DND-41 (cell line): Measurements from ENCODE around the gene LUZP2.

Source experiments
- ATAC-seq: fragments of 200-7000 bp; cut with Tn5 transposase; 3 replicates; pipeline ENCODE4 v1.9.1; 2021; ENCODE audit warnings: low read depth; ENCODE audit not compliant: insufficient read depth
- DNase-seq: peaks from one replicate; pipeline ENCODE4 v3.0.0-alpha.2; 2020
- H2AFZ ChIP-seq: 2 replicates; pipeline ENCODE4 v1.6.0; 2012; ENCODE audit warnings: low read depth, low read length
- H3K27ac ChIP-seq: 2 replicates; pipeline ENCODE4 v1.5.1; 2012; ENCODE audit warnings: low read length, inconsistent platforms
- H3K27me3 ChIP-seq: fragments of 200-600 bp; sonication (generic); 2 replicates; pipeline ENCODE4 v1.6.0; 2012; ENCODE audit warnings: low read length, mild to moderate bottlenecking, inconsistent platforms; ENCODE audit not compliant: insufficient read depth, poor library complexity
- H3K36me3 ChIP-seq: 2 replicates; pipeline ENCODE4 v1.5.1; 2012; ENCODE audit warnings: low read length, inconsistent platforms; ENCODE audit not compliant: insufficient read depth
- H3K4me1 ChIP-seq: 2 replicates; pipeline ENCODE4 v1.5.1; 2012; ENCODE audit warnings: mild to moderate bottlenecking, low read length; ENCODE audit not compliant: insufficient read depth
- H3K4me2 ChIP-seq: 2 replicates; pipeline ENCODE4 v1.6.0; 2012; ENCODE audit warnings: mild to moderate bottlenecking, moderate library complexity, low read length, inconsistent platforms; ENCODE audit not compliant: insufficient read depth
- H3K4me3 ChIP-seq, 2 experiments: fragments of 200-600 bp in 1 of 2; shearing (Covaris generic) in 1 of 2; 2 replicates each; pipeline ENCODE4 v1.5.1; 2012 to 2016; ENCODE audit warnings: inconsistent platforms in 2 of 2, low read length in 2 of 2, mild to moderate bottlenecking in 2 of 2, low read depth in 1 of 2, moderate library complexity in 1 of 2
- H3K79me2 ChIP-seq: 2 replicates; pipeline ENCODE4 v1.6.0; 2012; ENCODE audit warnings: low read length, inconsistent platforms; ENCODE audit not compliant: insufficient read depth
- H3K9ac ChIP-seq: 2 replicates; pipeline ENCODE4 v1.6.0; 2012; ENCODE audit warnings: low read depth, mild to moderate bottlenecking, inconsistent platforms, low read length, moderate library complexity
- H3K9me3 ChIP-seq: 2 replicates; pipeline ENCODE4 v1.5.1; 2012; ENCODE audit warnings: low read length, moderate library complexity, mild to moderate bottlenecking, inconsistent platforms; ENCODE audit not compliant: insufficient read depth, severe bottlenecking
- H4K20me1 ChIP-seq: 2 replicates; pipeline ENCODE4 v1.6.0; 2012; ENCODE audit warnings: low read length; ENCODE audit not compliant: insufficient read depth
- CTCF ChIP-seq: IDR thresholded peaks from 2 replicates; pipeline ENCODE4 v1.5.1; 2012; ENCODE audit warnings: borderline replicate concordance, low read length, moderate library complexity, mild to moderate bottlenecking; ENCODE audit not compliant: poor library complexity, severe bottlenecking; ENCODE audit errors: extremely low read depth
- EZH2 ChIP-seq: IDR thresholded peaks from 3 replicates; pipeline ENCODE4 v1.6.1; 2012; ENCODE audit warnings: borderline replicate concordance, low read depth, mild to moderate bottlenecking, moderate library complexity, low read length, inconsistent platforms; ENCODE audit not compliant: severe bottlenecking

LUZP2 gene

GRCh38 chr11:24543771-24544170 is 46.9 kb downstream of the LUZP2 start:
- Histone ChIP-seq H3K27me3 (no peaks in the 10 kb centered on the region), H3K9ac (no peak overlapping the region), H3K4me2 (no peak overlapping the region), H3K79me2 (no peaks in the 10 kb centered on the region), H3K27ac (no peak overlapping the region), H4K20me1 (no peaks in the 10 kb centered on the region), H3K4me1 (no peaks in the 10 kb centered on the region), H3K9me3 (no peaks in the 10 kb centered on the region), H3K4me3 (no peak overlapping the region), H2AFZ (no peak overlapping the region), H3K36me3 (no peaks in the 10 kb centered on the region)
- no peak for TF ChIP-seq CTCF
- no peak for TF ChIP-seq EZH2
- ATAC-seq (no peak), DNase-seq (no peak)

- DNase-seq = no peak
- H3K4me1 ChIP-seq = no peaks in the 10 kb centered on the region
- H3K4me2 ChIP-seq = no peak overlapping the region
- no peak overlapping the region for H2AFZ ChIP-seq
- H3K36me3 ChIP-seq = no peaks in the 10 kb centered on the region
- no peak overlapping the region for H3K9ac ChIP-seq
- H4K20me1 ChIP-seq = no peaks in the 10 kb centered on the region
- H3K27me3 ChIP-seq = no peaks in the 10 kb centered on the region
- no peak overlapping the region for H3K4me3 ChIP-seq
- no peaks in the 10 kb centered on the region for H3K9me3 ChIP-seq
- no peak for ATAC-seq
- no peak for TF ChIP-seq CTCF
- TF ChIP-seq EZH2 = no peak
- no peaks in the 10 kb centered on the region for H3K79me2 ChIP-seq
- H3K27ac ChIP-seq = no peak overlapping the region
These were observed 59.8 kb downstream of the LUZP2 start for GRCh38 chr11:24556693-24557092.

GRCh38 chr11:24559315-24559714 is 62.5 kb downstream of the LUZP2 start:
- Histone ChIP-seq H3K27me3 (no peaks in the 10 kb centered on the region), H3K79me2 (no peaks in the 10 kb centered on the region), H3K9ac (no peak overlapping the region), H4K20me1 (no peaks in the 10 kb centered on the region), H3K27ac (no peak overlapping the region), H2AFZ (no peak overlapping the region), H3K36me3 (no peaks in the 10 kb centered on the region), H3K4me2 (no peak overlapping the region), H3K4me1 (no peaks in the 10 kb centered on the region), H3K4me3 (no peak overlapping the region), H3K9me3 (no peaks in the 10 kb centered on the region)
- DNase-seq (no peak), ATAC-seq (no peak)
- no peak for TF ChIP-seq EZH2

- no peak for DNase-seq
- no peak overlapping the region for H3K4me3 ChIP-seq
- no peaks in the 10 kb centered on the region for H3K36me3 ChIP-seq
- H3K27ac ChIP-seq = no peak overlapping the region
- no peak for TF ChIP-seq EZH2
- TF ChIP-seq CTCF = no peak
- H3K4me2 ChIP-seq = no peak overlapping the region
- H4K20me1 ChIP-seq = no peaks in the 10 kb centered on the region
- no peak for ATAC-seq
- no peaks in the 10 kb centered on the region for H3K4me1 ChIP-seq
- H3K27me3 ChIP-seq = no peaks in the 10 kb centered on the region
- no peak overlapping the region for H3K9ac ChIP-seq
- no peaks in the 10 kb centered on the region for H3K79me2 ChIP-seq
- no peaks in the 10 kb centered on the region for H3K9me3 ChIP-seq
- H2AFZ ChIP-seq = no peak overlapping the region
These were observed 63.5 kb downstream of the LUZP2 start for GRCh38 chr11:24560324-24560723.
